ENCODE data around the gene MSI2. TPM values are rescaled to one million over a fixed set of nuclear protein-coding genes. Genes with fewer than 3 reads are reported as not detected.

Gene MSI2
- total and polyA plus RNA-seq, 2 experiments from 2014 or later = 18.9 to 41.8 TPM

GRCh38 chr17:57482657-57483056 lies 226.3 kb downstream of the MSI2 start:
- no peaks in the 10 kb centered on the region for H3K27me3 ChIP-seq (ENCODE audit: insufficient read depth)
- no peak for DNase-seq (ENCODE audit: low spot score)
- H3K4me1 Mint-ChIP-seq = peaks cover 32% of the 10 kb centered on the region

More at GRCh38 chr17:57482657-57483056, 226.3 kb downstream of the MSI2 start:
- Mint-ChIP-seq H3K27me3 (ENCODE audit: insufficient read depth, low read depth, poor library complexity) (peaks cover 3% of the 10 kb centered on the region), H3K4me3 (no peak overlapping the region), H3K27ac (no peak overlapping the region), H3K9me3 (no peaks in the 10 kb centered on the region; the same call in 2 of the 3 replicates), H3K36me3 (ENCODE audit: low read depth) (no peaks in the 10 kb centered on the region)
- peaks cover 7% of the 10 kb centered on the region; the same call in 1 of the 2 replicates for H4K20me1 ChIP-seq (replicated peaks; ENCODE audit: insufficient read depth)
- H3K4me3 ChIP-seq = no peak overlapping the region
- no peak overlapping the region for H3K4me2 ChIP-seq
- no peak for ATAC-seq
- no peaks in the 10 kb centered on the region for H3K36me3 ChIP-seq (ENCODE audit: insufficient read depth)
- H3F3A ChIP-seq (replicated peaks; ENCODE audit: low read depth) = no peaks in the 10 kb centered on the region
- no peak overlapping the region for H2AFZ ChIP-seq
- H3K79me2 ChIP-seq (replicated peaks; ENCODE audit: insufficient read depth) = no peaks in the 10 kb centered on the region; the same call in none of the 2 replicates
- H3K4me1 ChIP-seq (ENCODE audit: insufficient read depth) = peaks cover 7% of the 10 kb centered on the region; the same call in 1 of the 2 replicates
- H3K27ac ChIP-seq (ENCODE audit: low read depth) = no peak overlapping the region
- no peaks in the 10 kb centered on the region for H3K9me2 ChIP-seq (ENCODE audit: insufficient read depth)
- no peak for TF ChIP-seq JUNB (IDR thresholded peaks at IDR 0.05; ENCODE audit: unreplicated experiment)
- no peak for TF ChIP-seq ETS1 (IDR thresholded peaks at IDR 0.05)
- TF ChIP-seq ZNF462 (CRISPR knock-in tag; IDR thresholded peaks at IDR 0.05) = no peak
- no peak for TF ChIP-seq ZNF114 (CRISPR knock-in tag; IDR thresholded peaks at IDR 0.05)
- TF ChIP-seq CTCF (conservative IDR thresholded peaks at IDR 0.05; ENCODE audit: low read depth in 2 of 2) = no peak
- no peak for TF ChIP-seq CREB1 (CRISPR knock-in tag; IDR thresholded peaks at IDR 0.05; ENCODE audit: low read depth)
- TF ChIP-seq EZH2phosphoT487 (IDR thresholded peaks at IDR 0.05; ENCODE audit: unreplicated experiment) = no peak
- TF ChIP-seq POLR2AphosphoS5 (IDR thresholded peaks at IDR 0.05; ENCODE audit: low read depth) = no peak
- TF ChIP-seq EZH2 (IDR thresholded peaks at IDR 0.05; ENCODE audit: low read depth, unreplicated experiment) = no peak
- TF ChIP-seq ZNF331 (CRISPR knock-in tag; IDR thresholded peaks at IDR 0.05; ENCODE audit: low read depth) = no peak
- no peak for TF ChIP-seq REST (IDR thresholded peaks at IDR 0.05; ENCODE audit: unreplicated experiment)
- no peak for TF ChIP-seq STAT1 (IDR thresholded peaks at IDR 0.05; ENCODE audit: unreplicated experiment)
- TF ChIP-seq NANOG (IDR thresholded peaks at IDR 0.05; ENCODE audit: borderline replicate concordance) = no peak

Measured in GM23338 (cell line).